SK-N-SH (cell line): ENCODE data around the gene RALGDS. TPM values are rescaled to one million over a fixed set of nuclear protein-coding genes. Genes with fewer than 3 reads are reported as not detected.
A peak's percentile ranks its signal among the peaks of the same experiment; 100 is the strongest.

ENCODE experiments used
- CTCF ChIA-PET: fragments of 300-600, 350-600 bp; formaldehyde crosslinking; extraction: SDS; loops from one replicate; lab custom pipeline; 2021; lab: Yijun Ruan, JAX
- POLR2A ChIA-PET: fragments of 350-600 bp; sonication (Branson Sonifier 250); formaldehyde crosslinking; extraction: SDS; loops from one replicate; lab custom pipeline; 2020; ENCODE audit warnings: antibody characterized with exemption, inconsistent platforms; lab: Yijun Ruan, JAX
- DNase-seq: peaks from one replicate; pipeline ENCODE4 v3.0.0; 2012
- H2AFZ ChIP-seq: fragments of 200-600 bp; sonication (generic); 2 replicates; pipeline ENCODE4 v1.8.1; 2016; ENCODE audit warnings: antibody characterized with exemption, mild to moderate bottlenecking, low read depth
- H3F3A ChIP-seq: fragments of 200-600 bp; sonication (generic); replicated peaks from 2 replicates; pipeline ENCODE3; 2016; ENCODE audit warnings: antibody characterized with exemption, mild to moderate bottlenecking; ENCODE audit not compliant: insufficient read depth
- H3K27ac ChIP-seq, 2 experiments: fragments of 200-500 bp in 1 of 2; fragments of 200-600 bp in 1 of 2; sonication (Bioruptor generic) in 1 of 2; sonication (generic), shearing (Covaris generic) in 1 of 2; 2 replicates each; pipeline versions ENCODE4 v1.5.1 to v1.6.1; 2014 to 2016; ENCODE audit warnings: low read depth in 2 of 2, inconsistent platforms in 1 of 2, low read length in 1 of 2, mild to moderate bottlenecking in 1 of 2, mixed read lengths in 1 of 2
- H3K27me3 ChIP-seq: fragments of 200-600 bp; sonication (generic), shearing (Covaris generic); 2 replicates; pipeline ENCODE4 v1.6.1; 2016; ENCODE audit warnings: mixed run types; ENCODE audit not compliant: insufficient read depth
- H3K36me3 ChIP-seq, 2 experiments: fragments of 200-500 bp in 1 of 2; fragments of 200-600 bp in 1 of 2; sonication (Bioruptor generic) in 1 of 2; sonication (generic) in 1 of 2; replicated peaks in 1 of 2; 2 replicates each; pipeline versions ENCODE3 to v1.5.1; 2014 to 2016; ENCODE audit warnings: low read length in 1 of 2, mild to moderate bottlenecking in 1 of 2; ENCODE audit not compliant: insufficient read depth in 2 of 2, control insufficient read depth in 1 of 2
- H3K4me1 ChIP-seq, 2 experiments: fragments of 200-500 bp in 1 of 2; fragments of 200-600 bp in 1 of 2; sonication (Bioruptor generic) in 1 of 2; sonication (generic), shearing (Covaris generic) in 1 of 2; 2 replicates each; pipeline versions ENCODE4 v1.5.1 to v1.6.1; 2014 to 2016; ENCODE audit warnings: low read depth in 1 of 2, low read length in 1 of 2, mixed run types in 1 of 2; ENCODE audit not compliant: insufficient read depth in 2 of 2, control insufficient read depth in 1 of 2
- H3K4me2 ChIP-seq: fragments of 200-600 bp; sonication (generic), shearing (Covaris generic); 2 replicates; pipeline ENCODE4 v1.6.1; 2017; ENCODE audit warnings: mixed run types
- H3K4me3 ChIP-seq, 2 experiments: fragments of 200-500 bp in 1 of 2; fragments of 200-600 bp in 1 of 2; sonication (Bioruptor generic) in 1 of 2; sonication (generic), shearing (Covaris generic) in 1 of 2; 2 replicates each; pipeline versions ENCODE4 v1.5.1 to v1.8.1; 2014 to 2016; ENCODE audit warnings: low read depth in 2 of 2, inconsistent platforms in 1 of 2, low read length in 1 of 2, mild to moderate bottlenecking in 1 of 2, mixed read lengths in 1 of 2, moderate library complexity in 1 of 2
- H3K79me2 ChIP-seq: fragments of 200-600 bp; sonication (generic); 2 replicates; pipeline ENCODE4 v1.8.1; 2017; ENCODE audit warnings: mild to moderate bottlenecking; ENCODE audit not compliant: insufficient read depth
- H3K9ac ChIP-seq: fragments of 200-600 bp; sonication (generic); 2 replicates; pipeline ENCODE4 v1.6.1; 2017; ENCODE audit warnings: mixed run types
- H3K9me2 ChIP-seq: fragments of 200-600 bp; sonication (generic); 2 replicates; pipeline ENCODE4 v1.6.1; 2017; ENCODE audit warnings: mixed run types
- H3K9me3 ChIP-seq: fragments of 200-600 bp; sonication (generic); 2 replicates; pipeline ENCODE4 v1.6.1; 2017; ENCODE audit warnings: mixed run types, mild to moderate bottlenecking, moderate library complexity
- H4K20me1 ChIP-seq: fragments of 200-600 bp; sonication (generic); 2 replicates; pipeline ENCODE4 v1.6.1; 2017; ENCODE audit warnings: mild to moderate bottlenecking, mixed run types; ENCODE audit not compliant: insufficient read depth
- CHD2 ChIP-seq: fragments of 150-350 bp; IDR thresholded peaks from 2 replicates; pipeline ENCODE4 v1.6.1; 2018; ENCODE audit warnings: low read length; ENCODE audit not compliant: partially characterized antibody
- ELF1 ChIP-seq: IDR thresholded peaks from 2 replicates; pipeline ENCODE4 v1.4.0; 2012
- EP300 ChIP-seq, 2 experiments: IDR thresholded peaks; 2 replicates each; pipeline versions ENCODE4 v1.4.0 to v1.6.1; 2012; ENCODE audit warnings: borderline replicate concordance in 1 of 2, low read depth in 1 of 2, low read length in 1 of 2
- FOXM1 ChIP-seq: IDR thresholded peaks from 2 replicates; pipeline ENCODE4 v1.4.0; 2012; ENCODE audit warnings: low read depth, mild to moderate bottlenecking
- GATA2 ChIP-seq: sonication (generic); formaldehyde crosslinking; IDR thresholded peaks from 2 replicates; pipeline ENCODE4 v1.5.0; 2020; ENCODE audit warnings: mild to moderate bottlenecking, missing genetic modification reagents
- MAX ChIP-seq: IDR thresholded peaks from 2 replicates; pipeline ENCODE4 v1.4.0; 2012; ENCODE audit warnings: low read depth
- MXI1 ChIP-seq: IDR thresholded peaks from 2 replicates; pipeline ENCODE4 v1.6.1; 2012; ENCODE audit warnings: mild to moderate bottlenecking, low read depth, low read length, improper control_type of control experiment
- NFIC ChIP-seq: IDR thresholded peaks from 2 replicates; pipeline ENCODE4 v1.4.0; 2012; ENCODE audit warnings: borderline replicate concordance
- RFX5 ChIP-seq: IDR thresholded peaks from 2 replicates; pipeline ENCODE4 v1.6.1; 2012; ENCODE audit warnings: mild to moderate bottlenecking, improper control_type of control experiment, low read length
- RXRA ChIP-seq: IDR thresholded peaks from 2 replicates; pipeline ENCODE4 v1.4.0; 2012; ENCODE audit warnings: low read depth, mild to moderate bottlenecking, borderline replicate concordance
- SIN3A ChIP-seq: IDR thresholded peaks from 2 replicates; pipeline ENCODE4 v1.6.1; 2012; ENCODE audit warnings: low read depth, mild to moderate bottlenecking, low read length, moderate library complexity, borderline replicate concordance
- SMC3 ChIP-seq: IDR thresholded peaks from 2 replicates; pipeline ENCODE4 v1.6.1; 2012; ENCODE audit warnings: low read depth, low read length, improper control_type of control experiment
- TAF1 ChIP-seq: IDR thresholded peaks from 2 replicates; pipeline ENCODE4 v1.6.1; 2012; ENCODE audit warnings: low read depth, mild to moderate bottlenecking, low read length, moderate library complexity, borderline replicate concordance
- TCF12 ChIP-seq: IDR thresholded peaks from 2 replicates; pipeline ENCODE4 v1.4.0; 2012
- TEAD4 ChIP-seq: IDR thresholded peaks from 2 replicates; pipeline ENCODE4 v1.4.0; 2012; ENCODE audit warnings: mild to moderate bottlenecking, borderline replicate concordance; ENCODE audit not compliant: insufficient read depth
- USF1 ChIP-seq: IDR thresholded peaks from 2 replicates; pipeline ENCODE4 v1.4.0; 2012; ENCODE audit warnings: low read depth, borderline replicate concordance
- YY1 ChIP-seq: IDR thresholded peaks from 2 replicates; pipeline ENCODE4 v1.4.0; 2012; ENCODE audit warnings: low read depth, mild to moderate bottlenecking
- ZBTB33 ChIP-seq: IDR thresholded peaks from 2 replicates; pipeline ENCODE4 v1.4.0; 2012; ENCODE audit warnings: low read depth, borderline replicate concordance
- WGBS: methylation state at CpG from one replicate; pipeline ENCODE4 v1.1.6; 2017; ENCODE audit warnings: low lambda C conversion rate; 5-methylcytosine and 5-hydroxymethylcytosine counted together
- polyA plus RNA-seq, 3 experiments: library from polyadenylated mRNA; depleted of rRNA; stranded (reverse); fragments of >200 nt; gene quantifications; 2 replicates each; pipeline ENCODE4 v1.2.3, GENCODE V29; 2012

Gene RALGDS
- polyA plus RNA-seq, 1 of the 3 experiments (the other 2 are of a cell fraction): 64.7 TPM

DNA sequence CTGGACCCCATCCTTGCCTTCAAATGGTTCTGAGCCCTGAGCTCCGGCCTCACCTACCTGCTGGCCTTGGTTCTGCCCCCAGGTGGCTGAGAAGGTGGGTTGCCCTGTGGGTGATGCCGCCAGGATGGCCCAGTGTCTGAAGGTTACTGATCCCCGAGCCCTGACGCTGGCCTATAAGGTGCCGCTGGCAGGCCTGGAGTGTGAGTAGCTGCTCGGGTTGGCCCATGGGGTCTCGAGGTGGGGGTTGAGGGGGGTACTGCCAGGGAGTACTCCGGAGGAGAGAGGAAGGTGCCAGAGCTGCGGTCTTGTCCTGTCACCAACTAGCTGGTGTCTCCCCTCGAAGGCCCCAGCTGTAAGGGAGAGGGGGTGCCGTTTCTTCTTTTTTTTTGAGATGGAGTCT is 54.0 kb downstream of the RALGDS start:
- TF ChIP-seq ZBTB33: no peak
- no peak for TF ChIP-seq USF1
- no peak for TF ChIP-seq MAX
- no peak for TF ChIP-seq SIN3A
- no peak for TF ChIP-seq ELF1
- TF ChIP-seq GATA2: no peak
- no peak for TF ChIP-seq SMC3
- TF ChIP-seq MXI1: no peak
- TF ChIP-seq TAF1: no peak
- no peak for TF ChIP-seq FOXM1
- TF ChIP-seq YY1: no peak
- TF ChIP-seq EP300 (IDR thresholded peaks at IDR 0.05; ENCODE audit: borderline replicate concordance in 1 of 2, low read depth in 1 of 2, low read length in 1 of 2): no peak
- no peak for TF ChIP-seq RXRA
- TF ChIP-seq CHD2: no peak
- TF ChIP-seq, all 33 proteins: peak for 0
- no peak overlapping the region for H2AFZ ChIP-seq
- H3K36me3 ChIP-seq: no peaks in the 10 kb centered on the region
- no peaks in the 10 kb centered on the region for H3K4me1 ChIP-seq
- WGBS: 95% methylated on average over 11 of the region's 11 CpGs
- POLR2A ChIA-PET: interaction anchor here (1.0 kb wide), 1 partner anchor 9 kb away, joined by 3 read pairs; no protein-coding TSS in a partner anchor
- H3F3A ChIP-seq: no peaks in the 10 kb centered on the region
- H3K9me2 ChIP-seq: no peaks in the 10 kb centered on the region
- H3K79me2 ChIP-seq: no peaks in the 10 kb centered on the region
- H3K27me3 ChIP-seq: no peaks in the 10 kb centered on the region
- CTCF ChIA-PET: interaction anchor here (1.6 to 3.3 kb wide), 2 partner anchors 8 to 81 kb away, joined by 7 to 10 read pairs; no protein-coding TSS in a partner anchor
- no peaks in the 10 kb centered on the region for H3K9me3 ChIP-seq
- no peak overlapping the region for H3K4me3 ChIP-seq
- DNase-seq: no peak
- H3K4me2 ChIP-seq: no peak overlapping the region
- H4K20me1 ChIP-seq: no peaks in the 10 kb centered on the region
- no peak overlapping the region for H3K9ac ChIP-seq
- no peak overlapping the region for H3K27ac ChIP-seq

DNA sequence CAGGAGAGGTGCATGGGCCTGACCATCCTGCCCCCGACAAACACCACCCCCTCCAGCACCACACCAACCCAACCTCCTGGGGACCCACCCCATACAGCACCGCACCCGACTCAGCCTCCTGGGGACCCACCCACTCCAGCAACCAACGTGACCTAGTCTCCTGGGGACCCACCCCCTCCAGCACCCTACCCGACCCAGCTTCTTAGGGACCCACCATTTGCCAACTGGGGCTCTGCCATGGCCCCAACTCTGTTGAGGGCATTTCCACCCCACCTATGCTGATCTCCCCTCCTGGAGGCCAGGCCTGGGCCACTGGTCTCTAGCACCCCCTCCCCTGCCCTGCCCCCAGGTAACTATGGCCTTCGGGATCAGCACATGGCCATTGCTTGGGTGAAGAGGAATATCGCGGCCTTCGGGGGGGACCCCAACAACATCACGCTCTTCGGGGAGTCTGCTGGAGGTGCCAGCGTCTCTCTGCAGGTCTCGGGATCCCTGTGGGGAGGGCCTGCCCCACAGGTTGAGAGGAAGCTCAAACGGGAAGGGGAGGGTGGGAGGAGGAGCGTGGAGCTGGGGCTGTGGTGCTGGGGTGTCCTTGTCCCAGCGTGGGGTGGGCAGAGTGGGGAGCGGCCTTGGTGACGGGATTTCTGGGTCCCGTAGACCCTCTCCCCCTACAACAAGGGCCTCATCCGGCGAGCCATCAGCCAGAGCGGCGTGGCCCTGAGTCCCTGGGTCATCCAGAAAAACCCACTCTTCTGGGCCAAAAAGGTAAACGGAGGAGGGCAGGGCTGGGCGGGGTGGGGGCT is 54.7 kb downstream of the RALGDS start:
- Histone ChIP-seq H2AFZ (no peak overlapping the region), H3K36me3 (no peaks in the 10 kb centered on the region), H3K27ac (no peak overlapping the region), H3F3A (no peaks in the 10 kb centered on the region), H4K20me1 (no peaks in the 10 kb centered on the region), H3K4me3 (no peak overlapping the region), H3K4me1 (peaks cover 0 to under 1% of the 10 kb centered on the region in 2 experiments; a peak in 1 of 4 replicates), H3K9me3 (no peaks in the 10 kb centered on the region)
- POLR2A ChIA-PET: no interaction called here
- WGBS: 94% methylated on average over 24 of the region's 25 CpGs
- TF ChIP-seq GATA2 (no peak), RFX5 (no peak), YY1 (no peak), MAX (no peak), TCF12 (no peak), NFIC (no peak), TEAD4 (no peak), USF1 (no peak)
- TF ChIP-seq, all 33 proteins: peak for 0
- CTCF ChIA-PET: interaction anchor here (1.0 to 3.3 kb wide), 4 partner anchors 9 to 81 kb away, joined by 3 to 10 read pairs (median 6); no protein-coding TSS in a partner anchor
- no peak overlapping the region for H3K4me2 ChIP-seq
- H3K79me2 ChIP-seq: no peaks in the 10 kb centered on the region
- H3K27me3 ChIP-seq: no peaks in the 10 kb centered on the region
- peak; percentile 10 for DNase-seq
- H3K9ac ChIP-seq: no peak overlapping the region
- H3K9me2 ChIP-seq: no peaks in the 10 kb centered on the region
